ENCODE measurements around the gene CCDC157.

GRCh38 chr22:30421695-30422480 is 65.1 kb downstream of the CCDC157 start:
- TF ChIP-seq CTCF (IDR thresholded peaks at IDR 0.05; ENCODE audit: low read depth, low read length, missing input control) (no peak), MAX (IDR thresholded peaks at IDR 0.05) (no peak), GABPA (IDR thresholded peaks at IDR 0.05 in 1 of 2, conservative IDR thresholded peaks at IDR 0.05 in 1 of 2) (no peak), JUND (IDR thresholded peaks at IDR 0.05) (no peak), EGR1 (IDR thresholded peaks at IDR 0.05; ENCODE audit: low read depth in 2 of 2) (no peak), RAD21 (IDR thresholded peaks at IDR 0.05) (no peak), SP1 (IDR thresholded peaks at IDR 0.05) (peak; percentile 2), NR2F2 (IDR thresholded peaks at IDR 0.05) (no peak), YY1 (IDR thresholded peaks at IDR 0.05) (no peak), TAF1 (conservative IDR thresholded peaks at IDR 0.05) (no peak), RXRA (IDR thresholded peaks at IDR 0.05) (no peak), FOXA1 (IDR thresholded peaks at IDR 0.05) (no peak)

All from liver (tissue), 3 donors.